Common myeloid progenitor, CD34-positive (primary cell): Measurements from ENCODE around the gene OCA2.

Experiments
- CTCF ChIA-PET: fragments of 350-600 bp; sonication (Branson Sonifier 250); formaldehyde crosslinking; loops from one replicate; lab custom pipeline; 2021; ENCODE audit warnings: antibody characterized with exemption; lab: Charles Lee
- POLR2A ChIA-PET: fragments of 350-600 bp; sonication (Branson Sonifier 250); formaldehyde crosslinking; loops from one replicate; lab custom pipeline; 2021; ENCODE audit warnings: antibody characterized with exemption; lab: Charles Lee
- DNase-seq, 3 donors: peaks; one replicate each; pipeline versions ENCODE4 v3.0.0 to v3.0.0-alpha.2; 2013
- H3K27ac ChIP-seq, 2 experiments: 1 replicate in 1 of 2; 2 replicates in 1 of 2; pipeline ENCODE4 v1.7.0; 2013; ENCODE audit warnings: inconsistent platforms in 2 of 2, low read length in 2 of 2, mild to moderate bottlenecking in 2 of 2, low read depth in 1 of 2, moderate library complexity in 1 of 2; ENCODE audit not compliant: severe bottlenecking in 2 of 2, insufficient read depth in 1 of 2, poor library complexity in 1 of 2
- H3K27me3 ChIP-seq, 5 experiments: replicated peaks in 2 of 5; 1 replicate in 3 of 5; 2 replicates in 2 of 5; pipeline versions ENCODE4 v1.6.1 to v1.7.0; 2013; ENCODE audit warnings: low read length in 4 of 5, mild to moderate bottlenecking in 2 of 5, moderate library complexity in 2 of 5, inconsistent platforms in 1 of 5; ENCODE audit not compliant: insufficient read depth in 5 of 5, control insufficient read depth in 4 of 5
- H3K36me3 ChIP-seq, 4 experiments: 1 replicate in 2 of 4; 2 replicates in 2 of 4; pipeline versions ENCODE4 v1.6.1 to v1.7.0; 2013; ENCODE audit warnings: low read length in 3 of 4, control low read depth in 1 of 4, mild to moderate bottlenecking in 1 of 4; ENCODE audit not compliant: control insufficient read depth in 4 of 4, insufficient read depth in 4 of 4
- H3K4me1 ChIP-seq, 4 experiments: 1 replicate in 3 of 4; 2 replicates in 1 of 4; pipeline versions ENCODE4 v1.6.1 to v1.7.1; 2013; ENCODE audit warnings: low read length in 3 of 4, mild to moderate bottlenecking in 3 of 4, control low read depth in 1 of 4, inconsistent platforms in 1 of 4, moderate library complexity in 1 of 4; ENCODE audit not compliant: control insufficient read depth in 4 of 4, insufficient read depth in 4 of 4; ENCODE audit errors: control extremely low read depth in 1 of 4
- H3K4me3 ChIP-seq, 7 experiments: 1 replicate in 4 of 7; 2 replicates in 3 of 7; pipeline versions ENCODE4 v1.5.1 to v1.7.0; 2013; ENCODE audit warnings: mild to moderate bottlenecking in 7 of 7, low read length in 6 of 7, moderate library complexity in 6 of 7, inconsistent platforms in 2 of 7, low read depth in 2 of 7, control low read depth in 1 of 7; ENCODE audit not compliant: insufficient read depth in 4 of 7, control insufficient read depth in 1 of 7; ENCODE audit errors: extremely low read depth in 1 of 7
- H3K9me3 ChIP-seq, 5 experiments: 1 replicate in 4 of 5; 2 replicates in 1 of 5; pipeline versions ENCODE4 v1.6.1 to v1.7.1; 2013; ENCODE audit warnings: low read length in 4 of 5, mild to moderate bottlenecking in 2 of 5, inconsistent platforms in 1 of 5, low read depth in 1 of 5, moderate library complexity in 1 of 5; ENCODE audit not compliant: control insufficient read depth in 4 of 5, insufficient read depth in 2 of 5; ENCODE audit errors: control extremely low read depth in 1 of 5
- WGBS: methylation state at CpG from one replicate; pipeline ENCODE4 v1.1.5; 2013; ENCODE audit not compliant: insufficient coverage; 5-methylcytosine and 5-hydroxymethylcytosine counted together

The OCA2 gene

GRCh38 chr15:27884726-27885125 is 214.4 kb downstream of the OCA2 start:
- no peak for DNase-seq
- Histone ChIP-seq H3K27me3 (no peaks in the 10 kb centered on the region), H3K27ac (no peak overlapping the region), H3K4me3 (no peak overlapping the region), H3K4me1 (no peaks in the 10 kb centered on the region), H3K36me3 (no peaks in the 10 kb centered on the region), H3K9me3 (peaks cover 0 to 15% (median 0%) of the 10 kb centered on the region in 5 experiments)
- CTCF ChIA-PET = no interaction called here
- 100% methylated on average over 4 of the region's 4 CpGs for WGBS
- POLR2A ChIA-PET = no interaction called here

- H3K9me3 ChIP-seq = peaks cover 0 to 6% (median 0%) of the 10 kb centered on the region in 5 experiments
- H3K4me1 ChIP-seq = no peaks in the 10 kb centered on the region
- POLR2A ChIA-PET = no interaction called here
- H3K27me3 ChIP-seq = no peaks in the 10 kb centered on the region
- WGBS = 83% methylated on average over 3 of the region's 5 CpGs
- no peaks in the 10 kb centered on the region for H3K36me3 ChIP-seq
- H3K4me3 ChIP-seq = no peak overlapping the region
- CTCF ChIA-PET = no interaction called here
- H3K27ac ChIP-seq = no peak overlapping the region
- no peak for DNase-seq
Observed at GRCh38 chr15:27878841-27879240, 220.3 kb downstream of the OCA2 start.

- Histone ChIP-seq H3K9me3 (no peaks in the 10 kb centered on the region), H3K4me1 (no peaks in the 10 kb centered on the region), H3K36me3 (no peaks in the 10 kb centered on the region), H3K27me3 (no peaks in the 10 kb centered on the region), H3K27ac (no peak overlapping the region), H3K4me3 (no peak overlapping the region)
- no peak for DNase-seq
- POLR2A ChIA-PET = no interaction called here
- CTCF ChIA-PET = no interaction called here
Observed at GRCh38 chr15:27873828-27874227, 225.3 kb downstream of the OCA2 start.

- Histone ChIP-seq H3K9me3 (no peaks in the 10 kb centered on the region), H3K4me3 (no peak overlapping the region), H3K27me3 (no peaks in the 10 kb centered on the region), H3K4me1 (no peaks in the 10 kb centered on the region), H3K27ac (no peak overlapping the region), H3K36me3 (no peaks in the 10 kb centered on the region)
- DNase-seq = no peak
- ChIA-PET CTCF (no interaction called here), POLR2A (no interaction called here)
- WGBS = 98% methylated on average over 6 of the region's 7 CpGs
Observed at GRCh38 chr15:27873039-27873438, 226.1 kb downstream of the OCA2 start.

GRCh38 chr15:27872355-27872754 is 226.8 kb downstream of the OCA2 start:
- CTCF ChIA-PET = no interaction called here
- no peaks in the 10 kb centered on the region for H3K4me1 ChIP-seq
- H3K27ac ChIP-seq = no peak overlapping the region
- no peak overlapping the region for H3K4me3 ChIP-seq
- H3K9me3 ChIP-seq = no peaks in the 10 kb centered on the region
- POLR2A ChIA-PET = no interaction called here
- WGBS = 98% methylated on average over 8 of the region's 9 CpGs
- DNase-seq = no peak
- H3K36me3 ChIP-seq = no peaks in the 10 kb centered on the region
- no peaks in the 10 kb centered on the region for H3K27me3 ChIP-seq

- no peaks in the 10 kb centered on the region for H3K27me3 ChIP-seq
- CTCF ChIA-PET = no interaction called here
Observed at GRCh38 chr15:27871902-27872260, 227.2 kb downstream of the OCA2 start.

GRCh38 chr15:27871078-27871901 is 227.8 kb downstream of the OCA2 start:
- DNase-seq = no peak
- H3K4me3 ChIP-seq = no peak overlapping the region
- H3K9me3 ChIP-seq = no peaks in the 10 kb centered on the region
- ChIA-PET CTCF (no interaction called here), POLR2A (no interaction called here)
- no peaks in the 10 kb centered on the region for H3K36me3 ChIP-seq
- H3K4me1 ChIP-seq = no peaks in the 10 kb centered on the region
- 91% methylated on average over 14 of the region's 16 CpGs for WGBS
- no peaks in the 10 kb centered on the region for H3K27me3 ChIP-seq
- no peak overlapping the region for H3K27ac ChIP-seq

More at GRCh38 chr15:27871902-27872260, 227.2 kb downstream of the OCA2 start:
- H3K36me3 ChIP-seq = no peaks in the 10 kb centered on the region
- H3K4me1 ChIP-seq = no peaks in the 10 kb centered on the region
- no peaks in the 10 kb centered on the region for H3K9me3 ChIP-seq
- no peak for DNase-seq
- 80% methylated on average over 1 of the region's 5 CpGs for WGBS
- H3K27ac ChIP-seq = no peak overlapping the region
- no peak overlapping the region for H3K4me3 ChIP-seq
- POLR2A ChIA-PET = no interaction called here
